Limb (tissue), 2 donors: Measurements from ENCODE around the gene CYSTM1.
"Not testable (repeated sequence)": the region's sequence is repeated elsewhere in the genome, so short reads cannot be mapped to it uniquely, and the experiment has no call there.

Experiments
- DNase-seq, 2 donors: peaks; one replicate each; pipeline ENCODE4 v3.0.0-alpha.2; 2016; ENCODE audit errors: extremely low spot score in 2 of 2

Gene CYSTM1

DNA sequence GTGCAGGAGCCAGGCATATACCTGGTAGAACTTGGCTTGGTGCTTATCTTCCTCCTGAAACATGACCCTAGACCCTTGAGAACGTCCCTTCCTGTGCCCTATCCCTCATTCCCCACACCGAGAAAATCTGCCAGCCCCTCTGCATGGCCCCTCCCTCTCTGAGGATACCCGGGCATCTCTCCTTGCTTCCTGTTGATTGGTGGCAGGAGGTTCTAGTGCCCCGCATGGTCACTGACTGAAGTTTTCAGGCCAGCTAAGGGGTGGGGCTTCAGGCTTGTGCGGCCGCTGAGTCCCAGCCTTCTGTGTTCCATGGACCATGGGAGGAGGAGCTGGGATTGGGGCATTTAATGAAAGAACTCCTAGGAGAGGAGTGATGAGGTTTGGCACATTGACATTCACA is 26.5 kb upstream of the CYSTM1 start:
- DNase-seq, result no peak

- no peak for DNase-seq
Observed at GRCh38 chr5:140150201-140150600, 24.8 kb upstream of the CYSTM1 start.

GRCh38 chr5:140151144-140152021 is 23.6 kb upstream of the CYSTM1 start:
- no peak for DNase-seq

DNA sequence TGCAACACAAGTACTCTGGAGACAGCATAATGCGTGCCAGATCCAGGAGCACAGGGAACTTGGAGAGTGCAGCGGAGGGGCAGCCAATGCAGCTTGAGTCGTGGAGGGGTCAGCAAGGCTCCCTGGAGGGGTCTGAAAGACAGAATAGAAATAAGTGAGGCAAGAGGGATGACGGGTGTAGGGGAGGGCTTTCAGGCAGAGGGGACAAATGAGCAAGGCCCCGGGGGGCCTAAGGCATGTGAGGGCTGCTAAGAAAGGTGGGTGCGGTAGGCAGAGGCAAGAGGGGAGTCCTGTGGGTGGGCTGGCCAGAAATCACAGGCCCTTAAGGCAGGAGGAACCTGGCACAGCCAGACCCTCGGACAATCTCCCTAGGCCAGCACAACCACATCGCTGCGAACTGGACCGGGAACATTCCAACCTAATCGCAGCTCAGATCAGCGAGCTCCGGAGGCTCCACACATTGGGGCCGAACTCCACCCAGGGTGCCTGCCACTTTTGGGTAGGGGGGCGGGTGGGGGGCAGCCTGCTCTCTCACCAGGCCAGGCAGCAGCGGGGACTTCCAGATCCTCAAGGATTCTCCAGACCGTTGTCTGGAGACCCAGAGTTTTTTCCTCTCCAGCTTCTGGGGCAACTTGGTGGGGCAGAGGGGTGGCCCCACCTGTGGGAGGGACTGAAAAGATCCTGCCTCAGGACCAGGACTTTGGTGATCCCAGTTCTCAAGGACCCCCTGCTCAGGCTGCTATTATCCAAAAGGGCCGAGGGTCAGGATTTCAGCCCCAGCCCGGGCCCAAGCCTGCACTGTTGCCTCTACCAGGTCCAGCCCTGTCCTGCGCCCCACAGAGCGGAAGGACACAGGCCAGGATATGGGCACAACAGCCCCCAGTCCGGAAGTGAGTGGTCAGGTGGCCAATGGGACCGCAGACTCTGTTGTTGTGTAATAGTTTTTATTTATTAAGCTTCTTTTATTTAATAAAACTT is 22.7 kb upstream of the CYSTM1 start:
- no peak for DNase-seq

GRCh38 chr5:140153255-140153654 is 21.7 kb upstream of the CYSTM1 start:
- no peak for DNase-seq

- no peak for DNase-seq
Observed at GRCh38 chr5:140153905-140154304, 21.1 kb upstream of the CYSTM1 start.

DNA sequence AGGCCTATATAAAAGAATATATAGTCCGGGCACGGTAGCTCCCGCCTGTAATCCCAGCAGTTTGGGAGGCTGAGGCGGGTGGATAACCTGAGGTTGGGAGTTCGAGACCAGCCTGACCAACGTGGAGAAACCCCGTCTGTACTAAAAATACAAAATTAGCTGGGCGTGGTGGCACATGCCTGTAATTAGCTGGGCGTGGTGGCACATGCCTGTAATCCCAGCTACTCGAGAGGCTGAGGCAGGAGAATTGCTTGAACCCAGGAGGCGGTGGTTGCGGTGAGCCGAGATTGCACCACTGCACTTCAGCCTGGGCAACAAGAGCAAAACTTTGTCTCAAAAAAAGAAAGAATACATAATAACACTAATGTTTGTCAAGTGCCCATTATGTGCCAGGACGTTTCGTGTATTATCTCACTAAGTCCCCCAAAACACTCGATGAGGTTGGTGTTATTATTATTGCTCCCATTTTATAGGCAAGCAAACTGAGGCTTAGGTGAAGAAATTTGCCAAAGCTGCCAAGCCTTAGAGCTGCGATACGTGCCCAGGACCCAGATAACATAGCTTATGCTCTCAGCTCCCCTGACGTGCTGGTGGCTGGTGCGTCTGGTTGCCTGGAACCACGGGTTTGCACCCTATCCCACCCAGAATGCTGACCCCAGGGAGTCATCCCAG is 20.1 kb upstream of the CYSTM1 start:
- DNase-seq, result not testable (repeated sequence)

GRCh38 chr5:140157032-140157781 is 17.8 kb upstream of the CYSTM1 start:
- DNase-seq, result peak; percentile 89 to 92

DNA sequence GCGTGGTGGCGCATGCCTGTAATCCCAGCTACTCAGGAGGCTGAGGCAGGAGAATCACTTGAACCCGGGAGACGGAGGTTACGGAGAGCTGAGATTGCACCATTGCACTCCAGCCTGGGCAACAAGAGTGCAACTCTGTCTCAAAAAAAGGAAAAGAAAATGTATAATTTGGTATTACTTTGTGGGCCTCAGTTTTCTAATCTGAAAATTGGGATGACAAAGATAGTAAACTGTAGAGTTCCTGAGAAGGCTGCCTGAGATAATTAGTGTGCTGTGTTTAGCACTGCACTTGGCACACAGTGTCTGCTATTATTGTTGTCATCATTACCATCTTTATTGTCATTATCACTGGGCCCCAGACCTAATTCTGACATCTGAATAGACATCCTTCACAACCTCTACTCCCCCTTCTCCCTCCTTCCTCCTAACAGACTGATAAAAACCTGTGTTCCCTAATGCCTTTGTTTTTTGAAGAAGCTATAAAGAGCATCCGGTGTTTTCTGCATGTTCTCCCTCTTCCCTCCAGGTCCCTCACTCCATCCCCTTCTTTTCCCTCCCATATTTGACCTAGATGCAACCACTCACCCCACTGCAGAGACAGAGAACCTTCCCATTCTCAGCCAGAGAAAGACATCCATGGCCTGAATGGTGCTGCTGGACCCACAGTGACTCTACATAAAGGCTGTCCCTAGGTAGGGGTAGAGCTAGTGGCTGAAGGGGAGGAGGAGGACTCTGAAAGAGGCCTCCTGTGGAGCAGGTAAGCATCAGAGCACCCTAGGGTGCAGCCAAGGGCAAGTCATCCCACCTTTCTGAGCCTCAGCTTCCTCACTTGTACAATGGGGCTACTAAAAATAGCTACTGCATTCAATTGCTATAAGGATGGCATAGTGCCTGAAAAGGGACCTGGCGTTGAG is 15.7 kb upstream of the CYSTM1 start:
- no peak for DNase-seq

DNA sequence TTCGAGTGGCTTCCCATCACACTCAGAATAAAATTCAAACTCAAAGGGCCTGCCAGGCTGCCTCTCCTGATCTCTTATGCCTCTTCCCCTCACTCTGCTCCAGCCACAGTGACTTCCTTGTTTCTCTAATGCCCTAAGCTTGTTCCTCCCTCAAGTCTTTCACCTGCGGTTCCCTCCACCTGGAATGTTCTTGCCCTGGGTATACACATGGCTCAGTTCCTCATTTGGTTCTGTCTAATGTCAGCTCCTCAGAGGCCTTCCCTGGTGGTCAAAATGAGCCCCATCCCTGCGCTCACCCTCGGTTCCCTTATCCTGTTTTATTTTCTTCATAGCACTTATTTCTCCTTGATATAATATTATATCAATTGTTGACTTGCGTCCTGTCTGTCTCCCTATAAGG is 12.7 kb upstream of the CYSTM1 start:
- no peak for DNase-seq

GRCh38 chr5:140162781-140163180 is 12.2 kb upstream of the CYSTM1 start:
- no peak for DNase-seq

GRCh38 chr5:140165101-140165922 is 9.7 kb upstream of the CYSTM1 start:
- no peak for DNase-seq

DNA sequence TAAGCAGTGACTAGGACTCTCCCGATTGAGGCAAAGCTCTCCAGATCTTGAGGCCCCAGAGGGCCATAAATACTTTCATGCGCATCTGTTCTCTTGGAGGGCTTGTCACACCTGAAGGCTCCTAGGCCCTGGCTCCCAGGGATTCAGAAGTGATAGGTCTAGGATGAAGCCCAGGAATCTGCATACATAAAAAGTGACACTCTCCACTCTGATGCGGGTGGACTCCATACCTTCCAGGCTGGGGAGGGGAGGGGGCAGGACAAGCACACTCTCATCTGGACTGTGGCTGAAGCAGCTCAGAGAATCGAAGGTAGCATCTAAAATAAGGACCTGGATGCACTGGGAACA is 9.1 kb upstream of the CYSTM1 start:
- no peak for DNase-seq

GRCh38 chr5:140166911-140167310 is 8.1 kb upstream of the CYSTM1 start:
- DNase-seq, result no peak

DNA sequence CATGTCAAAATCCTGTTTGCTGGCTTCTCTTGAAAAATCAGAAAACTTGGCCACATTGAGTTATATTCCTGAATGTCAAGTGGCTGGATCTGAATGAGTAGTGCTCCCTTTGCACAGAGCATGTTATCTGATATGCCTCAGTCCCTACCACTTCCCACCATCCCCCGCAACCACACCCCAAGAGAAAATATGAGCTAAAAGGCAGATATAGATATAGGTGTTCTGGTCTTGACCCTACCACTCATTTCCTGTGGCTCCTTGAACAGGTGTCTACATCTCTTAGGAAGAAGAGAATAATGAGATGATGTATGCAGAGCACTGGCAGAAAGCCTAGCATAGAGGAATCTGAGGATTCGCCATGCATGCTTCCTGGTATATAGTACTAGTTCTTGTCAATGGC is 6.6 kb upstream of the CYSTM1 start:
- no peak for DNase-seq

- no peak for DNase-seq
Observed at GRCh38 chr5:140169410-140169809, 5.6 kb upstream of the CYSTM1 start.

DNA sequence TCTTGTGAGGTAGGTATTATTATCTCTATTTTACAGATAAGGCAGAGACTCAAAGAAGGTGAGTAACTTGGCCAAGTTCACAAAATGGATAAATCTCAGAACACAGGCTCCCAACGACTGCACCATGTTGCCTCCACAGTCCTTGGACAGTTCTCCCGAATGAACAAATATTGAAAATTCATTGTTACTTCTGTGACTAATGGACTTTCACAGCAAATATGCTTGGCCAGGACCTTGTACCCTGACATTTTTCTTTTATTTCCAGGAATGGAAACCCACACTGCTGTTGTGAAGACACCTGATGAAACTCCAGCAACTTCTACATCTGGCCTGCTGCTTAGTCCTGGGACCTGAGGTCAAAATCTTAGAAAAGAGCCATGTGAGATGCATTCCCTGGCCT is 2.5 kb upstream of the CYSTM1 start:
- no peak for DNase-seq

DNA sequence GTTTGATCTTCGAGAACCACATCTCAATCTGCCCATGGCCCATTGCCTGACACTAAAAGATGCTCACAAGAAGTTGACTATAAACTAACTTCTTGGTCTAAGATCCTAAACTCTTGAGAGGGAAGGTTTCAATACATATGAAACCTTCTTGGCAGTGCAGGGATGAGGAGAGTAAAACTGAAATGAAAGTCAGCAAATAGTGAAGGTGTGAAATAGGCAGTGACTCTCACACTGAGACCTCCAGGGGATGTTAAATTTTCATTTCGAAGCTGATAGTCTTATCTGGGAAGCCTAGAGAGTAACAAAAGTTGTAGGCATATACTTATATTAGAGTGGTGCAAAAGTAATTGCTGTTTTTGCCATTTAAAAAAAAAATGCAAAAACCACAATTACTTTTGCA is 974 bp upstream of the CYSTM1 start:
- DNase-seq, result no peak

DNA sequence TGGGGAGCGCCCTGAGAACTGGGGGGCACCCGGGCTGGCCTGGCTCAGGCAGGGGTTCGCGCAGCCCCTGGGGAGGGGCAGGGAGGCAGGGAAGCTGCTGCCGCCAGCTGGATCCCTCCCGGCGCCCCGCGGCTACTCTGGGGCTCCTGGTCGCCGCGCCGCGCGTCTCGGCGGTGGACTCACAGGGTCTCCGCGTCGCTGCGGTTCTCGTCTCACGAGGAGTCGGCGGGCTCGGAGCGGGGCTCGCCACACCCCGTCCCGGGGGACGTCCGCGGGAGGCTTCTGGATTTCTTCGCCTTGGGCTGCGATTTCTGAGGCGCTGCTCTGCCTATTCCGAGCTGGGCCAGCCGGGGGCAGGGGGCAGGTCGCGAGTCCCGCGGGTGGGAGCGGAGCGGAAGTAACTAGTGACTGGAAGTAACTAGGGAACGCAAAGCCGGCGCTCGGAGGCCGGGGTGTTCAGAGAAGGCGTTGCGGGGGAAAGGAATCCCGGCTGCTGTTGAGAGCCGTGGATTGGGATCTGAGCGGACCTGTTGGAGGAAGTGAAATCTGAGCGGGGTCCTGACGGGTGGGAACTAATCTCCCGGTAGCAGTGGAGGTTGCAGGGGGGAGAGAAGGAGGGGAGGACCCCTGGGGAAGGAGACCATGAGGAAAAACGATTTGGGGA is 511 bp downstream of the CYSTM1 start:
- peak; percentile 48 to 83 for DNase-seq
